Gastrocnemius medialis (tissue), 4 donors: ENCODE measurements around the gene SKIC3.

ENCODE experiments used
- POLR2A ChIP-seq, 2 donors: fragments of 450-650 bp; IDR thresholded peaks; one replicate each; pipeline ENCODE4 v1.6.1; 2017; ENCODE audit warnings: antibody characterized with exemption in 2 of 2, mild to moderate bottlenecking in 2 of 2, moderate library complexity in 2 of 2
- TF ChIP-seq, protein P1 (sequence below), 5 experiments: fragments of 450-650 bp in 3 of 5; fragments of 200-600 bp in 2 of 5; sonication (generic) in 2 of 5; IDR thresholded peaks in 4 of 5; conservative IDR thresholded peaks in 1 of 5; 1 replicate in 4 of 5; 2 replicates in 1 of 5; pipeline ENCODE4 v1.5.1; 2016 to 2019; ENCODE audit warnings: antibody characterized with exemption in 5 of 5, mild to moderate bottlenecking in 3 of 5, moderate library complexity in 3 of 5

DNA sequence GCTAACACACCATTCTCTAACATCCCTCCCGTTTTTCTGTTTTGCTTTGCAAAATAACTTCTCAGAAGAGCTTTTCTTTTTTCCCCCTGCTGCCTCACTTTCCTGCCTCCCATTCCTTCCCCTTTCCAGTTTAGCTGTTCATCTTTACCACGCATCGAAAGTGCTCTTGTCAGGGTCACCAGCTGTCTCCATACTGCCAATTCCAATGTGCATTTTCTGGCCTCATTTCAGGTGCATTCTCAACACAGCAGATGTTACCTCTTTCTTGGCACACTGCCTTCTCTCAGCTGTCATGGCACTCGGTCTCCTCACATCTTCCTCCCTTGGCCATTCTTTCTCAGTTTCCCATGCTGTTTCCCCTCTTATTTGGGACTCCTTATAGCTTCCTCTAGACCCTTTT lies 9.7 kb upstream of the SKIC3 start:
- TF ChIP-seq, protein P1, sequence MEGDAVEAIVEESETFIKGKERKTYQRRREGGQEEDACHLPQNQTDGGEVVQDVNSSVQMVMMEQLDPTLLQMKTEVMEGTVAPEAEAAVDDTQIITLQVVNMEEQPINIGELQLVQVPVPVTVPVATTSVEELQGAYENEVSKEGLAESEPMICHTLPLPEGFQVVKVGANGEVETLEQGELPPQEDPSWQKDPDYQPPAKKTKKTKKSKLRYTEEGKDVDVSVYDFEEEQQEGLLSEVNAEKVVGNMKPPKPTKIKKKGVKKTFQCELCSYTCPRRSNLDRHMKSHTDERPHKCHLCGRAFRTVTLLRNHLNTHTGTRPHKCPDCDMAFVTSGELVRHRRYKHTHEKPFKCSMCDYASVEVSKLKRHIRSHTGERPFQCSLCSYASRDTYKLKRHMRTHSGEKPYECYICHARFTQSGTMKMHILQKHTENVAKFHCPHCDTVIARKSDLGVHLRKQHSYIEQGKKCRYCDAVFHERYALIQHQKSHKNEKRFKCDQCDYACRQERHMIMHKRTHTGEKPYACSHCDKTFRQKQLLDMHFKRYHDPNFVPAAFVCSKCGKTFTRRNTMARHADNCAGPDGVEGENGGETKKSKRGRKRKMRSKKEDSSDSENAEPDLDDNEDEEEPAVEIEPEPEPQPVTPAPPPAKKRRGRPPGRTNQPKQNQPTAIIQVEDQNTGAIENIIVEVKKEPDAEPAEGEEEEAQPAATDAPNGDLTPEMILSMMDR (IDR thresholded peaks at IDR 0.05 in 4 of 5, conservative IDR thresholded peaks at IDR 0.05 in 1 of 5), result no peak
- TF ChIP-seq POLR2A (IDR thresholded peaks at IDR 0.05), result no peak
